HG03280 (cell line): Measurements from ENCODE around the gene EVX2.

Experiments used
- ATAC-seq: cut with Tn5 transposase; IDR thresholded peaks from one replicate; pipeline ENCODE4 v1.9.1; 2021; ENCODE audit warnings: mild to moderate bottlenecking, moderate library complexity; ENCODE audit not compliant: unreplicated experiment

The EVX2 gene

GRCh38 chr2:176122052-176122682 is 38.4 kb upstream of the EVX2 start:
- no peak for ATAC-seq

DNA sequence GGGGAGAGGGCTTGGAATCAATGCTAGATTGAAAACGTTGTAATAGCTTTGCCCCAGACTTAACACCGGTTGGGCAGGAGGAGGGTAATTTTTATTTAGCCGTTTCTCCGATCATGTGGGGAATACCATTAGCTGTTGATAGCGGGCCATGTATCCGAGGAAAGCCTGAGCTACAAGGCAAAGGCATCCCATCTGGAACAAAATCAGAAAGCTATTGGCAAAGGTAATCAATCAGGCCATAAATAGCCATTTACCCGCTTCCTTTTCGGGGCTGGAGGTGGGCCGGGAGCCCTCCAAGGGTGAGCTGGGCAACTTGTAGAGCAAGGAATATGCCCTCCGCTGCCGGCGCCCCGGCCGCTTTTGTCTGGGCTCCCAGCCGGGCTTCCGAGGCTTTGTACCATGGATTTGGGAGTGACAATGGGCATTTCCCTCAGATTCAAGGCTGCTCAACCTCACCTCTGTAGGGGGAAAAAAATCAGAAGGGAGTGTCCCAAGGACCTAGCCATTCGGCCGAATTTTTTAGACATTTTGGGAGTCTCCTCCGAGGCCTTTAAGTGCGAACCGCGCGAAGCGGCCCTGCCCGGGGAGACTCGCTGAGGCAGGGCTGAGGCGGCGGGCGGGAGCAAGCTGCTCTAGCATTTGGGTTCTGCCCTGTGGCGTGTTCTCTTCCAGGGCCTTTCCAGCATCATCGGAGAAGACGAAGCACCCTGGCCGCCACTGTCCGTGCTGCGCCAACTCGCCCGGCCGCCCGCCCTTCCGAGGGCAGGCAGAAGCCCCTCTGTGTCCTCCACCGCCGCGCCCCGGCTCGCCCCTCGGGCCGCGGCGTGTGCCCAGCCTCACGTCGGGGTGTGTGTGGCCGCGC is 37.7 kb upstream of the EVX2 start:
- no peak for ATAC-seq

GRCh38 chr2:176120364-176121189 is 36.8 kb upstream of the EVX2 start:
- ATAC-seq, result no peak

DNA sequence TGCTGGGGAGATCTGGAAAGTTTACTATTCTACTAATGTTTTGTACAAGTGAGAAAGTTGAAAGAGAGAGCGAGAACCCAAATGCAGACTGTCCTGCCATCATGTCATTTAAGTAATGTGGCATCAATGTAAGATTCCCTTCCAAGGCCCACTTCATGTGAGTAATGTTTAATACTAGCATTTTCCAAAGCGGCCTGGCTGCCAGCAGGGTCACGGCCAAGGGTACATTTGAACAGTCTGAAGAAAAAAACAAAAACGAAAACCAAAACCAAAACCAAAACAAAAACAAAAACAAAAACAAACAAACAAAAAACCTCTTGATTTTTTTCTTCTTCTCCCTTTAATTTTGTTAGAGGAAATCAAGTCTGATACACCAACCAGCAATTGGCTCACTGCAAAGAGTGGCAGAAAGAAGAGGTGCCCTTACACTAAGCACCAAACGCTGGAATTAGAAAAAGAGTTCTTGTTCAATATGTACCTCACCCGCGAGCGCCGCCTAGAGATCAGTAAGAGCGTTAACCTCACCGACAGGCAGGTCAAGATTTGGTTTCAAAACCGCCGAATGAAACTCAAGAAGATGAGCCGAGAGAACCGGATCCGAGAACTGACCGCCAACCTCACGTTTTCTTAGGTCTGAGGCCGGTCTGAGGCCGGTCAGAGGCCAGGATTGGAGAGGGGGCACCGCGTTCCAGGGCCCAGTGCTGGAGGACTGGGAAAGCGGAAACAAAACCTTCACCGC is 35.0 kb upstream of the EVX2 start:
- ATAC-seq, result no peak

DNA sequence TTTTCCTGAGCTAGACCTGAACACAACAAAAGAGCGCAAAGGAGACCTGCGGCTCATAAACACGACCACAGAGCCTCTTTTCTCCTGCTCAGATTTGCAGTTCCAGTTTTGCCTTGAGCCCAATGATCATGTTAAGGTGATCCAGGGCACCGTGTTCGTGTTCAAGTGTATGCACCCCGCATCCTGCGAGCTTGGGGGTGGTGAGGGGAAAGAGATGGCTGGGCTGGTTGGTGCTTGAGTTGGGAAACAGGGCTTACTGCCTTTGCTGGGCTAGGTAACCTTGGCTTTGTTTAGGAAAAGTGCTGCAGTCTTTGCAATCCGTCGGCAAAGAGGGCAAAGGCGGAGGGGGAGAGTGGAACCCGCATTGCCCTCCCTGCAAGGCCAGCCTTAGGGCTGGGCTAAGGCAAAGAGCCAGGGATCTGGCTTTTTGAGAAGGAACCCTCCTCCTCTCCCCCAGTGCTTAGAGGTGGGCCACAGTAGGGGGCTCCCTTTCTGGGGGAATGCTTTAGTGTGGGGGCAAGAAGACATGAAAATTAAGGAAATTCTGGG is 34.1 kb upstream of the EVX2 start:
- no peak for ATAC-seq

GRCh38 chr2:176117162-176117822 is 33.5 kb upstream of the EVX2 start:
- no peak for ATAC-seq

- no peak for ATAC-seq
Measured at GRCh38 chr2:176115883-176116813, 32.4 kb upstream of the EVX2 start, which contains the start of gene HOXD10. Gene HOXD10, plus strand, starts transcription at chr2:176116778. Its CDS starts 56 bp downstream, at chr2:176116834.

DNA sequence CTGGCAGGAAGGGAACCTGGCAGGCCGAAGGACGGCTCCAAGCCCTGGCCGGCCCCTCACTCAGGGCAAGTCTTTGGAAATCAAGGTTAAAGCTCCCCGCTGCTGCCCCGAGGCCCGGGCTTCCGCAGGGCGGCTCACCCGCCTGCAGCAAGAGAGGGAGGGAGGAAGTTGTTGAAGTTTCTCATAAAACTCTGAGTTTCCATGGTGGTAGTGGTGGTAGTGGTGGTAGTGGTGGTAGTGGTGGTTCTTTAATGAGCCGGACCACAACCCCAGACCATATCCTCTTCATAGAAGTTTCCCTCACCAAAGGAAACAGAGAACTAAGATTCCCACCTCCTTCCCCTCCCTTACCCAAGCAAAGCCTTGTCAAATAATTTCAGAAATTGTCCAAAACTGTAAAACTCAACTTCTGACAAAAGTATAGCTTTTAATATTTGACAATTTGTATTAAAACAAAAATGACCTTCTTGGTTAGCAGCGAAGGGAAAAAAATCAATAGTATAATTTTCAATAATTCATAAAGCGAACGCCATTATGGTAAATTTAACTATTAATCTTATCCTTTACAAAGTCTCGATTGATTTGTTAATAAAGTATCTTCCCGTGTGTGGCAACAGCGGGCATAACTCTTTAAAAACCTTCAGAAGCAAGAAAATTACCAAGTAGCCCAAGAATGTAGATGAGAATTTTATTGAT is 31.3 kb upstream of the EVX2 start:
- ATAC-seq, result no peak

DNA sequence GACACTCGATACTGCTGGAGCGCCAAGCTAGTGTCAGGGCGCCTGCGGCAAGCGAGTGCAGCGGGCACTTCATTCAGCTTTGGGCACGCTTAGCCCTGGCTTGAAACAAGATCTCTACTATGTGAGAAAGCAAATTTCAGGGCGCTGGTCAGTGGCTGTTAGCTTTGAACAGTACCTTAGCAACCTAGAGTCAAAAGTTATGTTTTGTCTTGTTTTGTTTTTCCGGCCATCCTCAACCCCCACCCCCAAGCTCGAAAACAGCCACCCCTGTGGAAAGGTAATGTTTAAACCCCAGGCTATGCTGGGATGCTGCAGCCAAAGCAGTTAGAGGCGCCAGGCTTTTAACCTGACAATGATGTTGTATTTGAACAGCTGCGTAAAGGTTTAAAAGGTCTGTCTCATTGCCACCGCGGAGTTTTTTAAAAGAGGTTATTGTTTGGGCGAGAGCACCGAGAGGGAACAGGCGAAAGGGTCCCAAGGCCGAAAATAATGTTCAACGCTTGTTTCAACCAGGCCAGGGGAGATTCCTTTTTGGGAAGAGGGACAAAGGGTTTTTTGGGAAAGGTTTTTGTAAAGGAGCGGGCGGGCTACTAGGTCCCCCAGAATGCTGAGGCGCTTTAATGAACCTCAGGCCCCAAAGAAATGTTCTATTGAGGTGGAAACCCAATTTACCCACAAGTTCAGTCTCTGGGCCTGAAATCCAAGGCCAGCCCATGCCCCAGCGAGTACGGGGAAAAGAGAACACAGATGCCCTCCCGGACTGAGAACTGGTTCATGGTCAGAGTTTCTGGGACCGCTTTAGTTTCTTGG is 30.6 kb upstream of the EVX2 start:
- no peak for ATAC-seq

DNA sequence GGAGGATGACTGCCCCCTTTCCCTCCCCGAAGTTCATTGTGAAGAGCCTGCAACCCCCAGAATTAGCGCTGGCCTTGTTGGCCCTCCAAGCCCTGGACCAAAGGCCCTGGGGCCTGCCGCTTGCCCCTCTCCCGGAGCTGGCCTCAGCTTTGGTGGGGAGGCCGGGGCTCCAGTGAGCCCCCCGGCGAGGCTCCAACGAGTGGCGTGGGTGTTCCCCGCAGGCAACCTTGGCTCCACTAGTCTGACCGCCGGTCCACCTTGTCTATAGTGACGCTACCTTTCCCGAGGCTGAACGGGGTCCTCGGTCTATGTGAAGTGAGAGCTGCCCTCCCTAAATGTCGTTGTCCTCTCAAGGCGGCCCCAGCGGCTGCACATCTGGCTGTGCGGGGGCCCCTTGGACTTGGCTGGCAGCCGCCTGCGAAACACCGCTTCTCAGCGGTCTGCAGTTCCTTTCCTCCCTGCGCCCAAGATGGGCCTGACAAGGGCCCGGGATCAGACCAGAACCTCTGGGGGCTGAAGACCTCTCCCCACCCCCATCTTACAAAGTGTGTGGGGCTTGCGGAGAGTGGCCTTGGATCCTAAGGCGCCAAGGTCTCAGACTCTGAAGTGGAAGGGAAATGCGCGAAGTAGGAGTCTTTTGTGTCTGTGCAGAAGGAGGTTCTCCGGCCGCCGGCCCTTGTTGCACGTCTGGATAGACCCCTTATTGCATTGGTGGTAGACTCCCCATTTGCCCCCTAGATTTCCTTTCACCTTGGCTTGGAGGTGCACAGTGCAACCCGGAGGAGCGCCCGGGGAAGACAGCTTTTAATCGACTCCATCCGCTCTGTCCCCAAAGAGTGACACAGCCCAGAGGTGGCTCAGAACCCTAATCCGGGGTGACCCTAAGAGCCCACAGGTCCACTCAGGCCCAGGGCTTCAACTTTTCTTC is 28.9 kb upstream of the EVX2 start:
- ATAC-seq, result no peak

DNA sequence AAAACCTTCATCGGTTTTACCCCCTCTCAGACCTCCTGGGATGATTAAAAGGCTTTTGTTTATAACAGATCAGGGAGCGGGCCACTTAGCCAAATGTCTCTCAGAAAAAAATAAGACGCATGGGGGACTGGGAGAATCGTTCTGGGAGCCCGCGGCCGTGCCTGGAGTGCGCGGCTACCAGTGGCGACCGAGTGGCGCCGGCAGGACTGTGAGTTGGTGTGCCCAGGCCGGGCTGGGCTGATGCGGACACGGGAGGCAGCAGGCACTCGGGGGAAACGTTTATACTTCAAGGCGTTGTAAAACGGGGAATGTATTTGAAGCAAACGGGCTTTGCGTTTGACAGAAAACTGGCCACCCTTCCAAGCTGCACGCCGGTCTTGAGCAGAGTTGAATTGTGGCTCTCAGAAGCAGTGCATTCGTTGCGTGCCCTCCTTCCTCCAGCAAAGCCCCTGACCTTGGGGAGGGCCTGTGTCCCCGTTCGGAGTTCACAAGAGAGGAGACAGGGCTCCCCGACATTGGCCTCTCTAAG is 28.1 kb upstream of the EVX2 start:
- ATAC-seq, result no peak

DNA sequence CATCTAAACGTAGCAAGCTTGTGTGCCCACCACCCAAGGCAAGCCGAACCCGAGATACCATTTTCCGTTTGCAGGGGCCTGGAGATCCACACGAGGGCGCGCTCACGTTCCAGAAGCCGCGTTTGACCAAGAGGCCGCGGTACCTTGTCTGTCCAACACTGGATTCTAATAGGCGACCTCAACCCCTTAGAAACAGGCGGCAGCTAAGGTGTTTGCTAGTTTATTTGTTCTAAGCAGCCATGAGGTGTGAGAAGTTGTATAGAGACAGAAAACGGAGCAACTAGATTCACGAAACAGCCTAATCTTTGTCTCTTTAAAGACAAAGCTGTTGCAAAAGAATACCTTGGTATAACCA is 27.5 kb upstream of the EVX2 start:
- ATAC-seq, result peak; percentile 51

- ATAC-seq, result no peak
Measured at GRCh38 chr2:176110415-176111308, 26.9 kb upstream of the EVX2 start.

DNA sequence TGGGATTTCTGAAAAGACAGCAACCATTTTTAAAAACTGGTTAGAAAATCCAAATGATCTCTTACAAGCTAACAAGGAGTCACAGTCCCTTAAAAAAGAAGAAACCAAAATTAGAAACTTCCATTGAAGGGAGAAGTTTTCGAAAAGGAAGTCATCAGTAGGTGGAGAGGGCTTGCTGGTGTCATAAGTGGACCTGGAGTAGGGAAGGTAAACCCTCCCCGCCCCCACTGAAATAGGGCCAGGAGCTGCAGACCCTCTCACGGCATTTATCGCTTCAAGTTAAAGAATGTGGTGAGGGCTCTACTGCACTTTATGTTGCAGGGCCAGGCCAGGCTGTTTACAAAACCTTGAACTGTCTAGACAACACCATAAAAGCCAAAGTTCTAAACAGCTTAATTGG is 26.2 kb upstream of the EVX2 start:
- ATAC-seq, result no peak

GRCh38 chr2:176109192-176109901 is 25.6 kb upstream of the EVX2 start:
- no peak for ATAC-seq
